WTC11 (cell line): ENCODE measurements around the gene FNDC3B. TPM values are rescaled to one million over a fixed set of nuclear protein-coding genes. Genes with fewer than 3 reads are reported as not detected.

Experiments
- ATAC-seq: fragments of 200-7000 bp; cut with Tn5 transposase; 2 replicates; pipeline ENCODE4 v1.10.0; 2021; ENCODE audit warnings: mild to moderate bottlenecking, moderate library complexity
- CTCF ChIA-PET: fragments of 300-600 bp; sonication (Branson Sonifier 250); formaldehyde crosslinking; loops from one replicate; lab custom pipeline; 2021; ENCODE audit warnings: antibody characterized with exemption; lab: Charles Lee
- POLR2A ChIA-PET: fragments of 350-600 bp; sonication (Branson Sonifier 250); formaldehyde crosslinking; loops from one replicate; lab custom pipeline; 2021; ENCODE audit warnings: antibody characterized with exemption; lab: Charles Lee
- DNase-seq: peaks from one replicate; pipeline ENCODE4 v3.0.0; 2021; ENCODE audit warnings: low spot score
- H3K27ac Mint-ChIP-seq: 2 replicates; pipeline ENCODE4 v1.8.0; 2021; ENCODE audit warnings: mixed read lengths
- H3K27me3 Mint-ChIP-seq: 2 replicates; pipeline ENCODE4 v1.8.0; 2021; ENCODE audit warnings: low read depth, mild to moderate bottlenecking, moderate library complexity, mixed read lengths
- H3K36me3 Mint-ChIP-seq: 2 replicates; pipeline ENCODE4 v1.8.0; 2021; ENCODE audit warnings: mixed read lengths
- H3K4me1 Mint-ChIP-seq: 2 replicates; pipeline ENCODE4 v1.8.0; 2022; ENCODE audit warnings: mixed read lengths
- H3K4me3 Mint-ChIP-seq: 2 replicates; pipeline ENCODE4 v1.8.0; 2021; ENCODE audit warnings: mild to moderate bottlenecking, moderate library complexity, mixed read lengths
- H3K9me3 Mint-ChIP-seq: 2 replicates; pipeline ENCODE4 v1.8.0; 2021; ENCODE audit warnings: mixed read lengths
- AR ChIP-seq: fragments of 250-450 bp; sonication (Bioruptor Pico); IDR thresholded peaks from 2 replicates; pipeline ENCODE4 v1.9.0; 2021; ENCODE audit warnings: mild to moderate bottlenecking
- ARID4B ChIP-seq: sonication (generic); formaldehyde crosslinking; IDR thresholded peaks from 2 replicates; pipeline ENCODE4 v1.8.0; 2023; ENCODE audit warnings: missing genetic modification reagents, mild to moderate bottlenecking, borderline replicate concordance
- ATF6 ChIP-seq: sonication (generic); formaldehyde crosslinking; IDR thresholded peaks from 2 replicates; pipeline ENCODE4 v1.8.1; 2023; ENCODE audit warnings: mild to moderate bottlenecking, missing genetic modification reagents
- CBFB ChIP-seq: sonication (generic); formaldehyde crosslinking; IDR thresholded peaks from 2 replicates; pipeline ENCODE4 v1.8.1; 2022; ENCODE audit warnings: mild to moderate bottlenecking, low read depth, missing genetic modification reagents
- EMX1 ChIP-seq: fragments of 250-450 bp; sonication (Bioruptor Pico); IDR thresholded peaks from 2 replicates; pipeline ENCODE4 v1.8.0; 2021; ENCODE audit warnings: mild to moderate bottlenecking
- ESRRA ChIP-seq: sonication (generic); formaldehyde crosslinking; IDR thresholded peaks from 2 replicates; pipeline ENCODE4 v1.8.1; 2022; ENCODE audit warnings: mild to moderate bottlenecking, missing genetic modification reagents, borderline replicate concordance
- GABPB1 ChIP-seq: sonication (generic); formaldehyde crosslinking; IDR thresholded peaks from 2 replicates; pipeline ENCODE4 v1.8.1; 2023; ENCODE audit warnings: mild to moderate bottlenecking, missing genetic modification reagents
- JUN ChIP-seq: sonication (generic); formaldehyde crosslinking; IDR thresholded peaks from 2 replicates; pipeline ENCODE4 v1.8.0; 2023; ENCODE audit warnings: mild to moderate bottlenecking, missing genetic modification reagents
- KAT7 ChIP-seq: sonication (generic); formaldehyde crosslinking; IDR thresholded peaks from 2 replicates; pipeline ENCODE4 v1.8.1; 2023; ENCODE audit warnings: missing genetic modification reagents, mild to moderate bottlenecking, borderline replicate concordance
- MXD4 ChIP-seq: fragments of 250-450 bp; sonication (Bioruptor Pico); IDR thresholded peaks from 2 replicates; pipeline ENCODE4 v1.8.0; 2021; ENCODE audit warnings: mild to moderate bottlenecking, moderate library complexity, borderline replicate concordance
- NFATC4 ChIP-seq: fragments of 250-450 bp; sonication (Bioruptor Pico); IDR thresholded peaks from 2 replicates; pipeline ENCODE4 v1.9.0; 2021; ENCODE audit warnings: mild to moderate bottlenecking
- NFYB ChIP-seq: sonication (generic); formaldehyde crosslinking; conservative IDR thresholded peaks from 2 replicates; pipeline ENCODE4 v1.8.0; 2022; ENCODE audit warnings: low read depth, missing genetic modification reagents
- OVOL2 ChIP-seq: fragments of 250-450 bp; sonication (Bioruptor Pico); IDR thresholded peaks from 2 replicates; pipeline ENCODE4 v1.9.0; 2021; ENCODE audit warnings: mild to moderate bottlenecking, borderline replicate concordance
- PRRX2 ChIP-seq: fragments of 250-450 bp; sonication (Bioruptor Pico); IDR thresholded peaks from 2 replicates; pipeline ENCODE4 v1.8.0; 2021; ENCODE audit warnings: mild to moderate bottlenecking
- RELA ChIP-seq: sonication (generic); formaldehyde crosslinking; IDR thresholded peaks from 2 replicates; pipeline ENCODE4 v1.8.1; 2022; ENCODE audit warnings: missing genetic modification reagents, mild to moderate bottlenecking, borderline replicate concordance
- SP1 ChIP-seq: sonication (generic); formaldehyde crosslinking; conservative IDR thresholded peaks from 2 replicates; pipeline ENCODE4 v1.8.1; 2022; ENCODE audit warnings: missing genetic modification reagents
- ZNF121 ChIP-seq: sonication (generic); formaldehyde crosslinking; IDR thresholded peaks from 2 replicates; pipeline ENCODE4 v1.8.0; 2023; ENCODE audit warnings: missing genetic modification reagents
- ZNF138 ChIP-seq: sonication (generic); formaldehyde crosslinking; conservative IDR thresholded peaks from 2 replicates; pipeline ENCODE4 v1.8.1; 2022; ENCODE audit warnings: mild to moderate bottlenecking, moderate library complexity, missing genetic modification reagents
- total RNA-seq: library from RNA; stranded (reverse); gene quantifications from 3 replicates; pipeline ENCODE4 v1.2.3, GENCODE V29; 2021
- TF ChIP-seq, protein P1 (sequence below): fragments of 250-450 bp; sonication (Bioruptor Pico); IDR thresholded peaks from 2 replicates; pipeline ENCODE4 v2.1.2; 2022; ENCODE audit warnings: mild to moderate bottlenecking, moderate library complexity
- TF ChIP-seq, protein P2 (sequence below): sonication (generic); formaldehyde crosslinking; IDR thresholded peaks from 2 replicates; pipeline ENCODE4 v1.8.1; 2022; ENCODE audit warnings: low read depth, missing genetic modification reagents, borderline replicate concordance

The FNDC3B gene
- total RNA-seq, 1 experiment from 2014 or later: 42.8 TPM

DNA sequence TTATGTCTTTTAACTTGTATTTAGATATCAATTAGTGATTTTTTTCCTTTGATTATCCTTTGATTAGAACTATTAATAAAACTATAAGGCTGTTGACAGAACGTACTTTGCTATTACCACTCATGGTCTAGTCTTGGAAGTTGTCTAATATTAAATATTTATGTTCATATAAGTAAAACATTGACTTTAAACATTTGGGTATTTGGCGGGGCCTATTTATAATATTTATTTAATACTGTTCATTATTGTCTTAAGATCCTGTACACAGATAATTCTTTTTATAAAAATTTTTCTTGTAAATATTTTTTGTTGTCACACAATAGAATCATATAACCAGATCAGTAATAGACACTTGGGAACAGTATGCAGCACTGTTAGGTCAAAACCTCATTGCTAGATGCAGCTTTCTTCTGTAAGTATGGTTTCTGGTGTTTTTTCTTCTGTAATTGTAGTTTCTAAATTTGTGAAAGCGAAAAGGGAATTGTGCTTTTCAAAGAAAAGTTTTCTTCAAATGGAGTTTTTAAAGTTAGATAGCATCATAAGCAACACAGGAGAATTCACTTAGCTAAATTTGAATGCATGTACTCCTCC lies 93.4 kb downstream of the FNDC3B start:
- H3K4me1 Mint-ChIP-seq: peaks cover 73% of the 10 kb centered on the region
- ATAC-seq: no peak
- H3K4me3 Mint-ChIP-seq: no peak overlapping the region
- H3K9me3 Mint-ChIP-seq: no peaks in the 10 kb centered on the region
- TF ChIP-seq, protein P1, sequence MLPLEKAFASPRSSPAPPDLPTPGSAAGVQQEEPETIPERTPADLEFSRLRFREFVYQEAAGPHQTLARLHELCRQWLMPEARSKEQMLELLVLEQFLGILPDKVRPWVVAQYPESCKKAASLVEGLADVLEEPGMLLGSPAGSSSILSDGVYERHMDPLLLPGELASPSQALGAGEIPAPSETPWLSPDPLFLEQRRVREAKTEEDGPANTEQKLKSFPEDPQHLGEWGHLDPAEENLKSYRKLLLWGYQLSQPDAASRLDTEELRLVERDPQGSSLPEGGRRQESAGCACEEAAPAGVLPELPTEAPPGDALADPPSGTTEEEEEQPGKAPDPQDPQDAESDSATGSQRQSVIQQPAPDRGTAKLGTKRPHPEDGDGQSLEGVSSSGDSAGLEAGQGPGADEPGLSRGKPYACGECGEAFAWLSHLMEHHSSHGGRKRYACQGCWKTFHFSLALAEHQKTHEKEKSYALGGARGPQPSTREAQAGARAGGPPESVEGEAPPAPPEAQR (CRISPR knock-in tag): no peak
- no peak for TF ChIP-seq NFYB
- TF ChIP-seq PRRX2 (CRISPR knock-in tag): no peak
- no peak for TF ChIP-seq EMX1 (CRISPR knock-in tag)
- no peak for TF ChIP-seq KAT7
- no peak for TF ChIP-seq ATF6
- no peak for TF ChIP-seq AR (CRISPR knock-in tag)
- TF ChIP-seq CBFB: no peak
- no peak for TF ChIP-seq MXD4
- no peak for TF ChIP-seq RELA (CRISPR knock-in tag)
- no peak for TF ChIP-seq ZNF121 (CRISPR knock-in tag)
- TF ChIP-seq, protein P2, sequence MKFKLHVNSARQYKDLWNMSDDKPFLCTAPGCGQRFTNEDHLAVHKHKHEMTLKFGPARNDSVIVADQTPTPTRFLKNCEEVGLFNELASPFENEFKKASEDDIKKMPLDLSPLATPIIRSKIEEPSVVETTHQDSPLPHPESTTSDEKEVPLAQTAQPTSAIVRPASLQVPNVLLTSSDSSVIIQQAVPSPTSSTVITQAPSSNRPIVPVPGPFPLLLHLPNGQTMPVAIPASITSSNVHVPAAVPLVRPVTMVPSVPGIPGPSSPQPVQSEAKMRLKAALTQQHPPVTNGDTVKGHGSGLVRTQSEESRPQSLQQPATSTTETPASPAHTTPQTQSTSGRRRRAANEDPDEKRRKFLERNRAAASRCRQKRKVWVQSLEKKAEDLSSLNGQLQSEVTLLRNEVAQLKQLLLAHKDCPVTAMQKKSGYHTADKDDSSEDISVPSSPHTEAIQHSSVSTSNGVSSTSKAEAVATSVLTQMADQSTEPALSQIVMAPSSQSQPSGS: no peak
- no peak for TF ChIP-seq ESRRA (CRISPR knock-in tag)
- no peak for TF ChIP-seq ZNF138 (CRISPR knock-in tag)
- no peak for TF ChIP-seq SP1 (CRISPR knock-in tag)
- TF ChIP-seq GABPB1: no peak
- no peak for TF ChIP-seq JUN
- no peak for TF ChIP-seq NFATC4 (CRISPR knock-in tag)
- TF ChIP-seq OVOL2 (CRISPR knock-in tag): no peak
- TF ChIP-seq ARID4B (CRISPR knock-in tag): no peak
- ChIA-PET CTCF (no interaction called here), POLR2A (no interaction called here)
- DNase-seq: no peak
- peaks cover 9% of the 10 kb centered on the region; the same call in 1 of the 2 replicates for H3K36me3 Mint-ChIP-seq
- H3K27ac Mint-ChIP-seq: no peak overlapping the region
- H3K27me3 Mint-ChIP-seq: no peaks in the 10 kb centered on the region
